Activated CD4-positive, alpha-beta T cell treated with anti-CD3 and anti-CD28 coated beads for 36 hours (primary cell): Measurements from ENCODE around the gene COL9A1. TPM values are rescaled to one million over a fixed set of nuclear protein-coding genes. Genes with fewer than 3 reads are reported as not detected.
"Not testable (repeated sequence)": the region's sequence is repeated elsewhere in the genome, so short reads cannot be mapped to it uniquely, and the experiment has no call there.

ENCODE experiments used
- ATAC-seq: fragments of 200-7000 bp; cut with Tn5 transposase; one replicate; pipeline ENCODE4 v1.10.0; 2021; ENCODE audit warnings: mild to moderate bottlenecking, moderate library complexity
- CTCF ChIA-PET: fragments of 350-600 bp; sonication (Branson Sonifier 250); formaldehyde crosslinking; loops from one replicate; lab custom pipeline; 2021; ENCODE audit warnings: antibody characterized with exemption; lab: Charles Lee
- POLR2A ChIA-PET: fragments of 350-600 bp; sonication (Branson Sonifier 250); formaldehyde crosslinking; loops from one replicate; lab custom pipeline; 2021; ENCODE audit warnings: antibody characterized with exemption, inconsistent platforms; lab: Charles Lee
- DNase-seq: peaks from one replicate; pipeline ENCODE4 v3.0.0-alpha.2; 2020
- H3K27ac Mint-ChIP-seq: one replicate; pipeline ENCODE4 v1.8.0; 2021; ENCODE audit warnings: mixed read lengths
- H3K27me3 Mint-ChIP-seq: one replicate; pipeline ENCODE4 v1.8.0; 2021; ENCODE audit warnings: mixed read lengths
- H3K36me3 Mint-ChIP-seq: one replicate; pipeline ENCODE4 v1.8.0; 2021; ENCODE audit warnings: low read depth, mixed read lengths
- H3K4me1 Mint-ChIP-seq: one replicate; pipeline ENCODE4 v1.8.0; 2021; ENCODE audit warnings: mixed read lengths
- H3K4me3 Mint-ChIP-seq: one replicate; pipeline ENCODE4 v1.8.0; 2021; ENCODE audit warnings: mild to moderate bottlenecking, moderate library complexity, mixed read lengths
- H3K9me3 Mint-ChIP-seq: one replicate; pipeline ENCODE4 v1.8.0; 2021; ENCODE audit warnings: low read depth, mixed read lengths
- intact Hi-C, 2 experiments: fragments of 100-400 bp; cut with DNase I in 1 of 2; cut with micrococcal nuclease in 1 of 2; formaldehyde crosslinking; loops; one replicate each; pipeline versions ENCODE4 v1.14.2 to v1.15.1; 2022 to 2024; cut with DNase I, micrococcal nuclease
- total RNA-seq, 2 experiments: library from RNA; stranded (reverse); gene quantifications; one replicate each; pipeline ENCODE4 v1.2.3, GENCODE V29; 2021

COL9A1 gene
- total RNA-seq = not detected

- Mint-ChIP-seq H3K4me1 (no peaks in the 10 kb centered on the region), H3K27me3 (peaks cover 26% of the 10 kb centered on the region), H3K36me3 (no peaks in the 10 kb centered on the region), H3K27ac (no peak within 1 kb of the TSS), H3K4me3 (no peak within 1 kb of the TSS), H3K9me3 (no peaks in the 10 kb centered on the region)
- ChIA-PET POLR2A (no interaction called here), CTCF (interaction anchor here (0.7 kb wide), 1 partner anchor 83 kb away, joined by 3 read pairs; no protein-coding TSS in a partner anchor)
- DNase-seq = no peak
- no peak for ATAC-seq
- intact Hi-C loops = no loop called here
Observed at GRCh38 chr6:70303034-70303525, at the start of gene COL9A1. COL9A1 (minus strand) TSS chr6:70303084; CDS start chr6:70302924, 160 bp downstream.

DNA sequence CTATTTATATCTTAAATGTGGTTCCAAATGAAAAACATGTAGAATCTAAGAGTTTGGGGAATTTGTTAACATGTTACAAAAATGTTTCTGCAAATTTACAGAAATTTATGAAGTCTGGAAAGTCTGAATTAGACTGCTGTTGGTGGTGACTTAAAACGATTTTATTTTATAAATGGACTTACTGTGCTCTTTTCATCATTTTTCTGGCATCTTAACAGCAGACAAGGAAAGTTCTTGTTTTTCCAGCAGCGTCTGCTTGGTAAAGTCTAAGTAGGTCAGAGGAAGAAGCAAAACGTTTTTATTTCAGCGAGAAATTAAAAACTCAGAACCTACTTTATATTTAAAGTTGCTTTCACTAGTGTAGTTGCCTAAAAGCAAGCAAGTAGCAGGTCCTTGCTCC lies 48.6 kb upstream of the COL9A1 start:
- H3K4me1 Mint-ChIP-seq = no peaks in the 10 kb centered on the region
- peaks cover 2% of the 10 kb centered on the region for H3K27me3 Mint-ChIP-seq
- CTCF ChIA-PET = no interaction called here
- no peak for ATAC-seq
- no peaks in the 10 kb centered on the region for H3K36me3 Mint-ChIP-seq
- no peak overlapping the region for H3K27ac Mint-ChIP-seq
- intact Hi-C loops = no loop called here
- H3K9me3 Mint-ChIP-seq = no peaks in the 10 kb centered on the region
- POLR2A ChIA-PET = no interaction called here
- DNase-seq = no peak
- no peak overlapping the region for H3K4me3 Mint-ChIP-seq

DNA sequence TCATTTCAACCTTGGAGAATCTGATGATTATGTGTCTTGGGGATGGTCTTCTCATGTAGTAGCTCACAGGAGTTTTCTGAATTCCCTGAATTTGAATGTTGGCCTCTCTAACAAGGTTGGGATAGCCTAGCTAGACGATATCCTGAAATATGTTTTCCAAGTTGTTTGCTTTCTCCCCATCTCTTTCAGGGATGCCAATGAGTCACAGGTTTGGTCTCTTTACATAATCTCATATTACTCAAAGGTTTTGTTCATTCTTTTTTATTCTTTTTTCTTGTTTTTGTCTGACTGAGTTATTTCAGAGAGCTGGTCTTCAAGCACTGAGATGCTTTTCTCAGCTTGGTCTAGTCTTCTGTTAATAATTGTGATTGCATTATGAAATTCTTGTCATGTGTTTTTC lies 42.7 kb upstream of the COL9A1 start:
- DNase-seq (no peak), ATAC-seq (no peak)
- H3K4me1 Mint-ChIP-seq = no peaks in the 10 kb centered on the region
- intact Hi-C loops = no loop called here
- peaks cover 11% of the 10 kb centered on the region for H3K27me3 Mint-ChIP-seq
- H3K27ac Mint-ChIP-seq = no peak overlapping the region
- H3K4me3 Mint-ChIP-seq = no peak overlapping the region
- no peaks in the 10 kb centered on the region for H3K36me3 Mint-ChIP-seq
- ChIA-PET POLR2A (no interaction called here), CTCF (interaction anchor here (0.7 to 1.2 kb wide), 2 partner anchors 20 to 24 kb away, joined by 3 read pairs; no protein-coding TSS in a partner anchor)
- H3K9me3 Mint-ChIP-seq = no peaks in the 10 kb centered on the region

- no peak overlapping the region for H3K4me3 Mint-ChIP-seq
- POLR2A ChIA-PET = no interaction called here
- DNase-seq = no peak
- CTCF ChIA-PET = no interaction called here
- H3K9me3 Mint-ChIP-seq = no peaks in the 10 kb centered on the region
- no peaks in the 10 kb centered on the region for H3K4me1 Mint-ChIP-seq
- peaks cover 13% of the 10 kb centered on the region for H3K27me3 Mint-ChIP-seq
- no peaks in the 10 kb centered on the region for H3K36me3 Mint-ChIP-seq
- H3K27ac Mint-ChIP-seq = no peak overlapping the region
- intact Hi-C loops = no loop called here
- ATAC-seq = no peak
Observed at GRCh38 chr6:70343313-70343712, 40.4 kb upstream of the COL9A1 start.

DNA sequence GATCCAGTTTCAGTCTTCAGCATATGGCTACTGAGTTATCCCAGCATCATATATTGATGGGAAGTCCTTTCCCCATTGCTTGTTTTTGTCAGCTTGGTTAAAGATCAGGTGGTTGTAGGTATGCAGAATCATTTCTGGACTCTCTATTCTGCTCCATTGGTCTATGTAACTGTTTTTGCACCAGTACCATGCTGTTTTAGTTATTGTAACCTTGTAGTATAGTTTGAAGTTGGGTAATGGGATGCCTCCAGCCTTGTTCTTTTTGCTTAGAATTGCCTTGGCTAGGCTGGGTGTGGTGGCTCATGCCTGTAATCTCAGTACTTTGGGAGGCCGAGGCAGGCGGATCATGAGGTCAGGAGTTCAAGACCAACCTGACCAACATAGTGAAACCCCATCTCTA lies 36.9 kb upstream of the COL9A1 start:
- intact Hi-C loops, POLR2A ChIA-PET, H3K27ac Mint-ChIP-seq, DNase-seq, ATAC-seq, H3K9me3 Mint-ChIP-seq, H3K36me3 Mint-ChIP-seq, CTCF ChIA-PET, H3K4me3 Mint-ChIP-seq, H3K4me1 Mint-ChIP-seq: not testable (repeated sequence)
- H3K27me3 Mint-ChIP-seq = peaks cover 18% of the 10 kb centered on the region

GRCh38 chr6:70338775-70339174 lies 35.9 kb upstream of the COL9A1 start:
- no peak overlapping the region for H3K4me3 Mint-ChIP-seq
- DNase-seq = no peak
- no peaks in the 10 kb centered on the region for H3K9me3 Mint-ChIP-seq
- no peak overlapping the region for H3K27ac Mint-ChIP-seq
- no peaks in the 10 kb centered on the region for H3K4me1 Mint-ChIP-seq
- ChIA-PET CTCF (no interaction called here), POLR2A (interaction anchor here (0.5 kb wide), 1 partner anchor 302 kb away, joined by 6 read pairs; no protein-coding TSS in a partner anchor)
- peaks cover 20% of the 10 kb centered on the region for H3K27me3 Mint-ChIP-seq
- intact Hi-C loops = no loop called here
- ATAC-seq = no peak
- no peaks in the 10 kb centered on the region for H3K36me3 Mint-ChIP-seq

DNA sequence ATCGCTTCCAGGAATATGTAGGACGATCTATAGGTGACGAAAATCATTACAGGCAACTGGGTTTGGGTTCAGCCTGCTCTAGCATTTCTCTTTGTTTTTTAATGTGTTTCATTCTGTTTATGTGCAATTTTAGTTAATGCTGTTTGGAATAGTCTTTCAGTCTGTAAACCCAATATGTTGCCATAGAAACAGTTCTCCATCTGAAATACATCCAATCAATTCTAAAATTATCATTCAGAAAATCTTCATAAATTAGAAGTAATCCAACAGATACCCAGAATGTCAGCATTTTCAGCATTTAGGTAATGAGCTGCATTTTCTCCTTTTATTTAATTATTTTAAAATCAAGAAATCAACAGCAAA lies 34.8 kb upstream of the COL9A1 start:
- CTCF ChIA-PET = no interaction called here
- peaks cover 24% of the 10 kb centered on the region for H3K27me3 Mint-ChIP-seq
- no peaks in the 10 kb centered on the region for H3K36me3 Mint-ChIP-seq
- no peaks in the 10 kb centered on the region for H3K9me3 Mint-ChIP-seq
- no peaks in the 10 kb centered on the region for H3K4me1 Mint-ChIP-seq
- DNase-seq = no peak
- no peak for ATAC-seq
- no peak overlapping the region for H3K27ac Mint-ChIP-seq
- POLR2A ChIA-PET = no interaction called here
- intact Hi-C loops = no loop called here
- no peak overlapping the region for H3K4me3 Mint-ChIP-seq

DNA sequence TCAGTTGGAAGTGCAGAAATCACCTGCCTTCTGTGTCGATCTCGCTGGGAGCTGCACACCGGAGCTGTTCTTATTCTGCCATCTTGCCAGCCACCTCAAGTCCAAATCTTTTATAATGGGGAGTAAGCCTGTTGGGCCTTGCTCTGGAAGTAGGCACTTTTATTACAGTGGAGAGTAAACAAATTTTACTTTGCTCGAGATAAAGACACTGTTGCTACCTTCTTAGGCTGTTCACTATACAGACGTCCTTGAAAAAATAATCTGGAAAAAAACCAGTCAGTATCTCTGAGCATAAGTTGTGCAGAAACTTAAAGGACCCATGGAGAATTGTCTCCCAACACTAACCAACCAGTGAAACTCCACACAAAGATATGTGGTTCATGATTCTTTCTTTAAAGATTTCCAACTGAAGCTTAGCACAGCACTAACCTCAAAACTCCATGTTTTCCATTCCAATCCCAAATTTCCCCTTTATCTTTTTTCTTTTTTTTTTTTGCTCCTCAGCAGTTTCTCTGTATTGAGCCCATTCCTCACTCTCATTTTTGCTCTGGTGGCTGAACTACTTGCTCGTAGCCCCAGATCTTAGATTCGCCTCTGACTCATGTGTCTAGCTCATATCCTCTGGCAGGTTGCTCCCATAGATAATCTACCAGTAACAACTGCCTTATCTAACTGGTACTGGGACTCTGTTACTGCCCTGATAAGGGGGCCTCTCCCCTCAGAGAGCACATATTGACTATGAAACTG lies 34.3 kb upstream of the COL9A1 start:
- intact Hi-C loops = no loop called here
- no peaks in the 10 kb centered on the region for H3K4me1 Mint-ChIP-seq
- CTCF ChIA-PET = interaction anchor here (0.6 kb wide), 1 partner anchor 28 kb away, joined by 3 read pairs; no protein-coding TSS in a partner anchor
- POLR2A ChIA-PET = no interaction called here
- DNase-seq (no peak), ATAC-seq (no peak)
- H3K9me3 Mint-ChIP-seq = no peaks in the 10 kb centered on the region
- no peak overlapping the region for H3K4me3 Mint-ChIP-seq
- H3K36me3 Mint-ChIP-seq = no peaks in the 10 kb centered on the region
- H3K27ac Mint-ChIP-seq = no peak overlapping the region
- H3K27me3 Mint-ChIP-seq = peaks cover 24% of the 10 kb centered on the region

DNA sequence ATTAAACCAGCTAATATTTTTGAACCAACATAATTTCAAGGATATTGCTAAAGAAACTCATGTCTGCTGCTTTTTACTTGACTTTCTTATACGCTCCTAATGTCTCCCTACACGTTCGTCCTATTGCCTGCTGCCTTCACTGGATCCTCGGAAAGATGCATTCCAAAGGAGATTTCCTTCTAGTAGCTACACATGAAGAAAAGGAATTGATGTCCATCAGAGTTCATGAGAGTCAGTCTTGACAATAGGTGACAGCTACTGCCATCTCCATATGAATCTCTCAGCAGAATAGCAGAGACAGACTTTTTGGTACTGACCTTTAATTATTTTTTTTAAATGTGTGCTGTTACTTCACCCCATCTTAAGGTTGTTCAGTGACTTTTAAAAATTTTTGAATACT lies 24.2 kb upstream of the COL9A1 start:
- ChIA-PET CTCF (interaction anchor here (0.6 to 2.4 kb wide), 5 partner anchors 14 to 43 kb away, joined by 3 to 15 read pairs (median 4); no protein-coding TSS in a partner anchor), POLR2A (no interaction called here)
- Mint-ChIP-seq H3K4me3 (no peak overlapping the region), H3K27me3 (peaks cover 3% of the 10 kb centered on the region), H3K36me3 (no peaks in the 10 kb centered on the region), H3K4me1 (no peaks in the 10 kb centered on the region), H3K9me3 (no peaks in the 10 kb centered on the region), H3K27ac (no peak overlapping the region)
- no peak for DNase-seq
- ATAC-seq = no peak
- intact Hi-C loops = no loop called here

DNA sequence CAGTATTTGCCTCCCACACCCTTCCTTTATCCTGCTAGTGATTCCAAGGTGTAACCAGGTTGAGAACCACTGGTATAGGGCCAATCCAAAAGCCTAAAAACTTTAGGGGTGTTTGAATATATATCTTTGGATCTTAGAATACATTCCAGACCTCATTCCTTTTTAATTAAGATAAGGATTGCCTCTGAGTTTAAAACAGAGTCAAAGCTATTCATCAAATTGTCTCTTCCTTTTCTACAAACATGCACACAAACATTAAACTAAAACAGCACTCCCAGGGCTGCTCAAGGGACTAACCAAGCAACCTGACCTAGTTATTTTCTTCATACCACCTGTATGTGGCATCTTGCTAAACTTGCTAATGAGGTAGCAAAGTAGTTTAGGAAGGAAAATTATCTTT lies 22.1 kb upstream of the COL9A1 start:
- Mint-ChIP-seq H3K27ac (no peak overlapping the region), H3K9me3 (no peaks in the 10 kb centered on the region), H3K4me1 (no peaks in the 10 kb centered on the region), H3K36me3 (no peaks in the 10 kb centered on the region), H3K27me3 (peaks cover 3% of the 10 kb centered on the region), H3K4me3 (no peak overlapping the region)
- intact Hi-C loops = no loop called here
- ChIA-PET POLR2A (no interaction called here), CTCF (interaction anchor here (1.3 kb wide), 1 partner anchor 15 kb away, joined by 6 read pairs; no protein-coding TSS in a partner anchor)
- DNase-seq = no peak
- no peak for ATAC-seq

GRCh38 chr6:70317799-70318198 lies 14.9 kb upstream of the COL9A1 start:
- H3K36me3 Mint-ChIP-seq, ATAC-seq, H3K9me3 Mint-ChIP-seq, POLR2A ChIA-PET, H3K27ac Mint-ChIP-seq, CTCF ChIA-PET, H3K4me1 Mint-ChIP-seq, DNase-seq, H3K4me3 Mint-ChIP-seq, intact Hi-C loops: not testable (repeated sequence)
- H3K27me3 Mint-ChIP-seq = peaks cover 25% of the 10 kb centered on the region
